22Rv1 (cell line): ENCODE measurements around the gene CNOT4.

Experiments used
- CTCF ChIP-seq: fragments of 450-650 bp; IDR thresholded peaks from 2 replicates; pipeline ENCODE4 v1.5.1; 2017; ENCODE audit warnings: mild to moderate bottlenecking
- ZFX ChIP-seq: fragments of 450-650 bp; IDR thresholded peaks from 2 replicates; pipeline ENCODE4 v1.6.1; 2017; ENCODE audit warnings: antibody characterized with exemption, borderline replicate concordance

- TF ChIP-seq CTCF, result no peak
- no peak for TF ChIP-seq ZFX
These were observed 176.7 kb downstream of the CNOT4 start for GRCh38 chr7:135333200-135333599.
